Thoracic aorta (tissue), 2 donors: ENCODE results near the gene DIP2C. TPM values are rescaled to one million over a fixed set of nuclear protein-coding genes. Genes with fewer than 3 reads are reported as not detected.

Experiments used
- ATAC-seq: fragments of 150-250 bp; one replicate; pipeline ENCODE4 v1.8.0; 2017; ENCODE audit warnings: low read depth; ENCODE audit not compliant: insufficient number of reproducible peaks, low FRiP score
- DNase-seq: peaks from one replicate; pipeline ENCODE4 v3.0.0-alpha.2; 2020; ENCODE audit warnings: low spot score
- H3K27ac ChIP-seq, 2 donors: fragments of 200-600 bp; sonication (generic); 1 replicate in 1 of 2; 2 replicates in 1 of 2; pipeline ENCODE4 v1.5.1; 2016; ENCODE audit warnings: mild to moderate bottlenecking in 2 of 2, moderate library complexity in 2 of 2
- H3K27me3 ChIP-seq: fragments of 200-600 bp; sonication (generic); replicated peaks from 2 replicates; pipeline ENCODE4 v1.6.0; 2016; ENCODE audit warnings: mild to moderate bottlenecking; ENCODE audit not compliant: insufficient read depth
- H3K36me3 ChIP-seq: fragments of 200-600 bp; sonication (generic); one replicate; pipeline ENCODE4 v1.5.1; 2016
- H3K4me1 ChIP-seq, 2 donors: fragments of 200-600 bp; sonication (generic); 1 replicate in 1 of 2; 2 replicates in 1 of 2; pipeline versions ENCODE4 v1.5.1 to v1.6.0; 2016; ENCODE audit warnings: low read depth in 2 of 2, mild to moderate bottlenecking in 1 of 2; ENCODE audit not compliant: control insufficient read depth in 1 of 2
- H3K4me3 ChIP-seq: fragments of 200-600 bp; sonication (generic); 2 replicates; pipeline ENCODE4 v1.5.1; 2016; ENCODE audit warnings: mild to moderate bottlenecking
- H3K9me3 ChIP-seq: fragments of 200-600 bp; sonication (generic); 2 replicates; pipeline ENCODE4 v1.5.1; 2016
- CTCF ChIP-seq: fragments of 200-600 bp; sonication (generic); IDR thresholded peaks from one replicate; pipeline ENCODE4 v1.5.1; 2019; ENCODE audit warnings: antibody characterized with exemption
- total RNA-seq, 2 donors: library from RNA; depleted of rRNA; stranded (reverse); fragments of >200 nt; gene quantifications; one replicate each; pipeline versions ENCODE4 v1.1.0 to v1.2.3, GENCODE V29; 2016

The DIP2C gene
- total RNA-seq, 2 donors from 2014 or later: 36.8 to 44.0 TPM

- ATAC-seq (no peak), DNase-seq (no peak)
- Histone ChIP-seq H3K4me1 (no peaks in the 10 kb centered on the region), H3K9me3 (no peaks in the 10 kb centered on the region), H3K36me3 (peaks cover 5% of the 10 kb centered on the region), H3K27ac (no peak overlapping the region), H3K4me3 (no peak overlapping the region), H3K27me3 (no peaks in the 10 kb centered on the region)
- TF ChIP-seq CTCF: no peak
Measured at GRCh38 chr10:411603-412002, 277.9 kb downstream of the DIP2C start.

- peaks cover 10% of the 10 kb centered on the region for H3K36me3 ChIP-seq
- ATAC-seq: no peak
Measured at GRCh38 chr10:409408-410040, 279.9 kb downstream of the DIP2C start.

GRCh38 chr10:408236-408635 is 281.2 kb downstream of the DIP2C start:
- TF ChIP-seq CTCF: no peak
- H3K36me3 ChIP-seq: peaks cover 10% of the 10 kb centered on the region

More at GRCh38 chr10:409408-410040, 279.9 kb downstream of the DIP2C start:
- Histone ChIP-seq H3K4me3 (no peak overlapping the region), H3K4me1 (no peaks in the 10 kb centered on the region), H3K27ac (no peak overlapping the region), H3K27me3 (no peaks in the 10 kb centered on the region), H3K9me3 (no peaks in the 10 kb centered on the region)
- DNase-seq: no peak
- TF ChIP-seq CTCF: no peak

GRCh38 chr10:406976-407375 is 282.5 kb downstream of the DIP2C start:
- H3K4me1 ChIP-seq: no peaks in the 10 kb centered on the region
- ATAC-seq (no peak), DNase-seq (no peak)
- H3K4me3 ChIP-seq: no peak overlapping the region
- H3K27ac ChIP-seq: no peak overlapping the region
- H3K9me3 ChIP-seq: no peaks in the 10 kb centered on the region
- peaks cover 10% of the 10 kb centered on the region for H3K36me3 ChIP-seq
- no peak for TF ChIP-seq CTCF
- no peaks in the 10 kb centered on the region for H3K27me3 ChIP-seq

More at GRCh38 chr10:408236-408635, 281.2 kb downstream of the DIP2C start:
- Histone ChIP-seq H3K27ac (no peak overlapping the region), H3K27me3 (no peaks in the 10 kb centered on the region), H3K4me1 (no peaks in the 10 kb centered on the region), H3K4me3 (no peak overlapping the region), H3K9me3 (no peaks in the 10 kb centered on the region)
- DNase-seq (no peak), ATAC-seq (no peak)

DNA sequence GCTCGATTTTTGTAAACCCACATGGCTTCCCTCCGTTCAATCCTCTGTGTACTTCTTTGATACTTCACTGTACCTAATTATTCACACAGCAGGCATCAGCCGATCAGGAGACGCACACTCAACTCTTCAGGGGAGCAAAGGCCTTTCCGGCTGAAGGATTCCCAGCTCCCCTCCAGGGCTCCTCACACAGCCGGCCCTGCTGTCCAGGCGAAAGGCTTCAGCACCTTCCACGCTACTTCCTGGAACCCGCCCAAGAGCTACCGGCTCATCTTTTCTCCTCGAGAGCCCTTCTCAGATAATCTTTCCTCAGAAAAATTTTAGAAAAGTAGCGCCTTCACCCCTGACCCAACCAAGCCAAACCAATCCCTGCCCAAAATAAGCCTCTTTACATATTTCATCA is 283.8 kb downstream of the DIP2C start:
- ATAC-seq (no peak), DNase-seq (no peak)
- no peak for TF ChIP-seq CTCF
- no peak overlapping the region for H3K27ac ChIP-seq
- no peak overlapping the region for H3K4me3 ChIP-seq
- H3K27me3 ChIP-seq: no peaks in the 10 kb centered on the region
- peaks cover 13% of the 10 kb centered on the region for H3K36me3 ChIP-seq
- no peaks in the 10 kb centered on the region for H3K9me3 ChIP-seq
- H3K4me1 ChIP-seq: no peaks in the 10 kb centered on the region
